Measurements from ENCODE around the gene MKLN1. TPM values are rescaled to one million over a fixed set of nuclear protein-coding genes. Genes with fewer than 3 reads are reported as not detected.
"Not testable (repeated sequence)": the region's sequence is repeated elsewhere in the genome, so short reads cannot be mapped to it uniquely, and the experiment has no call there.

Gene MKLN1
- total RNA-seq, 4 donors from 2014 or later, result 15.2 to 42.3 (median 24.0) TPM

DNA sequence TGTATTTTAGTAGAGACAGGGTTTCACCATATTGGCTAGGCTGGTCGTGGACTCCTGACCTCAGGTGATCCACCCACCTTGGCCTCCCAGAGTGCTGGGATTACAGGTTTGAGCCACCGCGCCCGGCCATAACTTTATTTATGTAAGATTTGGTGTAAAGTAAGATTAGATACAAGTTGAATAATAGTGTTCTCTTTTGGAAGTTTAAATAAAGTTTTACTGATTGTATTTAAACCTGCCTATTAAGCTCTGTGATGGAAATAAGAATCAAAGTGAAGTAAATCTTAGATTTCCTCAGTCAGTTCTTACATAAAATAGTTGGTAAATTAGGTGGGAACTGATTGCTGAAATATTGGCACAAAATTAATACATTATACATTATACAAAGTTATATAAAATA is 86.0 kb downstream of the MKLN1 start:
- 94% methylated on average over 4 of the region's 4 CpGs for WGBS, 2 donors
- no peak for DNase-seq
- H3K27ac ChIP-seq, result no peak overlapping the region
- H3K4me1 ChIP-seq, result no peaks in the 10 kb centered on the region
- no peaks in the 10 kb centered on the region for H3K27me3 ChIP-seq
- intact Hi-C loops (cut with DNase I), result no loop called here
- no peak overlapping the region for H3K4me3 ChIP-seq
- peaks cover 0 to 80% (median 0%) of the 10 kb centered on the region in 3 donors for H3K36me3 ChIP-seq
- TF ChIP-seq POLR2A (IDR thresholded peaks at IDR 0.05), result no peak
- TF ChIP-seq, protein P1, sequence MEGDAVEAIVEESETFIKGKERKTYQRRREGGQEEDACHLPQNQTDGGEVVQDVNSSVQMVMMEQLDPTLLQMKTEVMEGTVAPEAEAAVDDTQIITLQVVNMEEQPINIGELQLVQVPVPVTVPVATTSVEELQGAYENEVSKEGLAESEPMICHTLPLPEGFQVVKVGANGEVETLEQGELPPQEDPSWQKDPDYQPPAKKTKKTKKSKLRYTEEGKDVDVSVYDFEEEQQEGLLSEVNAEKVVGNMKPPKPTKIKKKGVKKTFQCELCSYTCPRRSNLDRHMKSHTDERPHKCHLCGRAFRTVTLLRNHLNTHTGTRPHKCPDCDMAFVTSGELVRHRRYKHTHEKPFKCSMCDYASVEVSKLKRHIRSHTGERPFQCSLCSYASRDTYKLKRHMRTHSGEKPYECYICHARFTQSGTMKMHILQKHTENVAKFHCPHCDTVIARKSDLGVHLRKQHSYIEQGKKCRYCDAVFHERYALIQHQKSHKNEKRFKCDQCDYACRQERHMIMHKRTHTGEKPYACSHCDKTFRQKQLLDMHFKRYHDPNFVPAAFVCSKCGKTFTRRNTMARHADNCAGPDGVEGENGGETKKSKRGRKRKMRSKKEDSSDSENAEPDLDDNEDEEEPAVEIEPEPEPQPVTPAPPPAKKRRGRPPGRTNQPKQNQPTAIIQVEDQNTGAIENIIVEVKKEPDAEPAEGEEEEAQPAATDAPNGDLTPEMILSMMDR (IDR thresholded peaks at IDR 0.05), result no peak
- H3K9me3 ChIP-seq, result no peaks in the 10 kb centered on the region

DNA sequence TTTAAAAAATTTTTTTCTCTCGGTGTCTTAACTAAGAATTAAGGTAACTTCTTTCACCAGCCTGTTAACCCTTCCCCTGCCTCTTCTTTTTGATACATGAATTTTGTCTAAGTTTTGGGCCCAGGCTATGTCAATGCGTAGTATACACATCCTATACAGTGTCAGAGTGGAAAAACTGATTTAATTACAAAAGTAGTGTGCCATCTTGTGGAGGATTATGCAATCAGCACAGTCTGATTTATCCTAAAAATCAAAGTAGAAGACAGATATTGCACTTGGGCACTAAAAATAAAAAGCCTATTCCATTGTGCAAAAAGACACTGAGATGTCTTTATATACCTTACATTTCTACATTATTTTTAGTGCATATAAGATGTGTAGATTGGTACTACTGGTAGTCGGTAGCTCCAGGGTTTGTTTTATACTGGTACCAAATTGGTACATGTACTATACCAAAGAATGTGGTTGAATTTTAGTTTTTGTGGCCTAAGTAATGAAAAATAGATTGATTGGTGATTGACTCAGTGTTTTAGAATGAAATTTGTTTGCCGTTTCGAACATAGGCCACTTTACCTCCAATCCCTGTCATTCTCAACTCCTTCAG is 96.6 kb downstream of the MKLN1 start:
- H3K36me3 ChIP-seq, result peaks cover 0 to 44% (median 0%) of the 10 kb centered on the region in 3 donors
- 71% methylated on average over 5 of the region's 5 CpGs for WGBS, 2 donors
- no peak for DNase-seq
- H3K27me3 ChIP-seq, result no peaks in the 10 kb centered on the region
- H3K9me3 ChIP-seq, result no peaks in the 10 kb centered on the region
- H3K4me1 ChIP-seq, result peaks cover 0 to 10% (median 0%) of the 10 kb centered on the region in 3 donors
- H3K27ac ChIP-seq, result peak overlapping the region in 1 of 4 donors; percentile 6
- intact Hi-C loops (cut with DNase I), result loop anchor here (10.0 kb wide), 1 partner anchor 360 kb away; no protein-coding TSS in a partner anchor
- TF ChIP-seq, protein P1 (IDR thresholded peaks at IDR 0.05), result peak in 5 of 6 experiments; percentile 51 to 68 (median 57)
- TF ChIP-seq POLR2A (IDR thresholded peaks at IDR 0.05), result no peak
- H3K4me3 ChIP-seq, result no peak overlapping the region

DNA sequence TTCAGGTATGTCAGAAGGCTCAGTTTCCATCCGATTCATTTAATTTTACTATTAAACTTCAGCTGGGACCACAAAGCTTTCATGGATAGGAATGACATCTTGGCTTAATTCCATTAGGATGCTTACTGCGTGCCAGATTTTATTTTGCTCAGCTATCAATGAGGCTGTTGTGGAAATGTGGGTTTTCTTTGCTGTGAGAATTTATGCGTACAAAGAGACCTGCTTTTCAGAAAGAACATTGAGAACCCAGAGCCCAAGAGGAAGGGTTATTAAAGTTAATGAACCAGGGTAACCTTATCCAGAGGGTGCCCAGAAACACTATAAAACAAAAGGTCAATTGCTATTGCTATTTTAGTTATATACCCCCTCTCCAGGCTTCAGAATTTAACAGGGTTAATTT is 98.3 kb downstream of the MKLN1 start:
- Histone ChIP-seq H3K9me3 (no peaks in the 10 kb centered on the region), H3K27me3 (no peaks in the 10 kb centered on the region), H3K4me3 (no peak overlapping the region), H3K27ac (no peak overlapping the region), H3K4me1 (peaks cover 0 to 15% (median 3%) of the 10 kb centered on the region in 3 donors), H3K36me3 (peaks cover 0 to 58% (median 0%) of the 10 kb centered on the region in 3 donors)
- DNase-seq, result no peak
- no peak for TF ChIP-seq POLR2A (IDR thresholded peaks at IDR 0.05)
- TF ChIP-seq, protein P1 (IDR thresholded peaks at IDR 0.05), result no peak
- WGBS, 2 donors, result 70 to 78% methylated on average over 3 of the region's 3 CpGs
- intact Hi-C loops (cut with DNase I), result loop anchor here (10.0 kb wide), 1 partner anchor 361 kb away; no protein-coding TSS in a partner anchor

DNA sequence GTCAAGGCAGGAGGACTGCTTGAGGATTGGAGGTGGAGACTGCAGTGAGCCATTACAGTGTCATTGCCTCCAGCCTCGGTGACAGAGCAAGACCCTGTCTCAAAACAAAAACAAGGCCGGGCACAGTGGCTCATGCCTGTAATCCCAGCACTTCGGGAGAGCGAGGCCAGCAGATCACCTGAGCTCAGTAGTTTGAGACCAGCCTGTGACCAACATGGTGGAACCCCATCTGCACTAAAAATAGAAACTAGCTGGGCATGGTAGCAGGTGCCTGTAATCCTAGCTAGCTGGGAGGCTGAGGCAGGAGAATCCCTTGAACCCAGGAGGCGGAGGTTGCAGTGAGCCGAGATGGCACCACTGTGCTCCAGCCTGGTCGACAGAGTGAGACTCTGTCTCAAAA is 103.2 kb downstream of the MKLN1 start:
- Histone ChIP-seq H3K27ac (peak overlapping the region in 1 of 4 donors; percentile 18), H3K36me3 (peaks cover 0 to 68% (median 0%) of the 10 kb centered on the region in 3 donors), H3K4me1 (peaks cover 0 to 14% (median 6%) of the 10 kb centered on the region in 3 donors)
- H3K9me3 ChIP-seq; DNase-seq; H3K4me3 ChIP-seq; intact Hi-C loops (cut with DNase I); H3K27me3 ChIP-seq: not testable (repeated sequence)
- 86 to 93% methylated on average over 7 of the region's 7 CpGs for WGBS, 2 donors

DNA sequence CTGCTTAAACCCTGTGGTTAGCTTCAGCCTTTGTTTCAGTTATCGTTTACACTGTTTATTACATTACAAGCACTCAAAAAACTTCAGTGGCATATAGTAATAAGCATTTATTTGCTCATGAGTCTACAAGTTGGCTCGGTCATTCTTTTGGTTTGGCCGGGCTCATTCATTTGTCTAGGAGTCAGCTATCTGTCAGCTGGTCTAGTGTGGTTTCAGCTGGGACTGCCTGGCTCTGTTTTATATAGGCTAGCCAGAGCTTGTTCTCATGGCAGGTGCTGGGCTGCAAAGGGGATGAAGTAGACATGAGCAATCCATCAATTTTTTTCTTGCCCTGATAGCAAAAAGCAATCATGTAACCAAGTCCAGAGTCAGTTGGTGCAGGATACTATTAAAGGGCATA is 103.6 kb downstream of the MKLN1 start:
- Histone ChIP-seq H3K36me3 (peaks cover 0 to 70% (median 0%) of the 10 kb centered on the region in 3 donors), H3K9me3 (no peaks in the 10 kb centered on the region), H3K27me3 (no peaks in the 10 kb centered on the region), H3K27ac (no peak overlapping the region), H3K4me3 (no peak overlapping the region), H3K4me1 (peaks cover 0 to 14% (median 6%) of the 10 kb centered on the region in 3 donors)
- intact Hi-C loops (cut with DNase I), result no loop called here
- TF ChIP-seq, protein P1 (IDR thresholded peaks at IDR 0.05), result no peak
- DNase-seq, result no peak
- 30 to 34% methylated on average over 3 of the region's 3 CpGs for WGBS, 2 donors

Measured in esophagus squamous epithelium (tissue), 5 donors.